Loucy (cell line): ENCODE results near the gene CUX1.
"Not testable (repeated sequence)": the region's sequence is repeated elsewhere in the genome, so short reads cannot be mapped to it uniquely, and the experiment has no call there.

Source experiments
- H2AFZ ChIP-seq: fragments of 200-600 bp; sonication (generic); 2 replicates; pipeline ENCODE4 v1.6.0; 2016; ENCODE audit warnings: antibody characterized with exemption, mild to moderate bottlenecking, low read length, moderate library complexity
- H3F3A ChIP-seq: fragments of 200-600 bp; 2 replicates; pipeline ENCODE4 v1.6.0; 2016; ENCODE audit warnings: antibody characterized with exemption, low read depth, mild to moderate bottlenecking
- H3K27me3 ChIP-seq: fragments of 200-600 bp; sonication (generic); 2 replicates; pipeline ENCODE4 v1.6.1; 2014; ENCODE audit warnings: low read length, mild to moderate bottlenecking; ENCODE audit not compliant: insufficient read depth, poor library complexity, severe bottlenecking
- H3K36me3 ChIP-seq: fragments of 200-600 bp; sonication (generic); 2 replicates; pipeline ENCODE4 v1.6.1; 2016; ENCODE audit warnings: low read length; ENCODE audit not compliant: insufficient read depth
- H3K4me1 ChIP-seq: fragments of 200-600 bp; sonication (generic); 2 replicates; pipeline ENCODE4 v1.5.1; 2014; ENCODE audit warnings: low read length, mild to moderate bottlenecking; ENCODE audit not compliant: insufficient read depth, poor library complexity, severe bottlenecking
- H3K4me2 ChIP-seq: fragments of 200-600 bp; sonication (generic); 2 replicates; pipeline ENCODE4 v1.6.0; 2014; ENCODE audit warnings: antibody characterized with exemption, low read length, low read depth, mild to moderate bottlenecking; ENCODE audit not compliant: poor library complexity, severe bottlenecking
- H3K4me3 ChIP-seq: fragments of 200-600 bp; sonication (generic); 2 replicates; pipeline ENCODE4 v1.5.1; 2014; ENCODE audit warnings: low read length, mild to moderate bottlenecking, mixed read lengths; ENCODE audit not compliant: poor library complexity, severe bottlenecking
- H3K79me2 ChIP-seq: fragments of 200-600 bp; sonication (generic); 2 replicates; pipeline ENCODE4 v1.6.1; 2014; ENCODE audit warnings: low read length; ENCODE audit not compliant: insufficient read depth
- H3K9ac ChIP-seq: fragments of 200-600 bp; sonication (generic); 2 replicates; pipeline ENCODE4 v1.6.0; 2014; ENCODE audit warnings: mild to moderate bottlenecking, low read depth, low read length, moderate library complexity; ENCODE audit not compliant: poor library complexity, severe bottlenecking
- H3K9me2 ChIP-seq: fragments of 200-600 bp; sonication (generic); replicated peaks from 2 replicates; pipeline ENCODE4 v1.6.1; 2016; ENCODE audit warnings: low read depth, low read length, mixed read lengths
- H3K9me3 ChIP-seq: fragments of 200-600 bp; sonication (generic); 2 replicates; pipeline ENCODE4 v1.6.1; 2014; ENCODE audit warnings: mild to moderate bottlenecking, antibody characterized with exemption, low read length, low read depth; ENCODE audit not compliant: insufficient read depth
- H4K20me1 ChIP-seq: fragments of 200-600 bp; sonication (generic); 2 replicates; pipeline ENCODE4 v1.6.0; 2014; ENCODE audit warnings: antibody characterized with exemption, low read length, mild to moderate bottlenecking; ENCODE audit not compliant: insufficient read depth, poor library complexity, severe bottlenecking
- EZH2phosphoT487 ChIP-seq: fragments of 200-600 bp; IDR thresholded peaks from 2 replicates; pipeline ENCODE4 v1.6.1; 2018; ENCODE audit warnings: antibody characterized with exemption, mild to moderate bottlenecking, moderate library complexity, borderline replicate concordance
- TF ChIP-seq, protein P1 (sequence below): fragments of 200-600 bp; sonication (generic); conservative IDR thresholded peaks from 2 replicates; pipeline ENCODE4 v1.5.1; 2014; ENCODE audit warnings: mild to moderate bottlenecking, antibody characterized with exemption, low read length

Gene CUX1

DNA sequence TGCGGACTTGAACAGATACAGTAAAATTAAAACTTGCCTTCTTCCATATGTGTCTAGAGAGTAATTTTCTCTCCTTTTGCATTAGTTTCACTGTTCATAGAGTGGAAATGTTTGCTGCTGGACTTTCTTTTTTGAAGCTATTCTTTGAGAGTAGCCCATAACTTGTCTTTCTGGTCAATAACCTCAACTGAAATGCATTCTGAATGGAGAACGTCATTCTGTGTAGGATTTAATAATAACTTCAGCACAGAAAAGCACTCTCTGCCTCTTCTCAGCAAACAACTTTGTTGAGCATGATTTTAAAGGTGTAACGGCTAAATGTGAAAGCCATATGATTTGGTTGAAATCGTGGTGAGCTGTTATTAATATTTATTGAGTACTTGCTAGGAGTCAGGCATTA, 111.8 kb downstream of the CUX1 start:
- H2AFZ ChIP-seq = no peak overlapping the region
- H3K27me3 ChIP-seq = no peaks in the 10 kb centered on the region
- no peaks in the 10 kb centered on the region for H3F3A ChIP-seq
- no peaks in the 10 kb centered on the region for H3K9me3 ChIP-seq
- H3K9ac ChIP-seq = no peak overlapping the region
- TF ChIP-seq EZH2phosphoT487 = no peak
- TF ChIP-seq, protein P1, sequence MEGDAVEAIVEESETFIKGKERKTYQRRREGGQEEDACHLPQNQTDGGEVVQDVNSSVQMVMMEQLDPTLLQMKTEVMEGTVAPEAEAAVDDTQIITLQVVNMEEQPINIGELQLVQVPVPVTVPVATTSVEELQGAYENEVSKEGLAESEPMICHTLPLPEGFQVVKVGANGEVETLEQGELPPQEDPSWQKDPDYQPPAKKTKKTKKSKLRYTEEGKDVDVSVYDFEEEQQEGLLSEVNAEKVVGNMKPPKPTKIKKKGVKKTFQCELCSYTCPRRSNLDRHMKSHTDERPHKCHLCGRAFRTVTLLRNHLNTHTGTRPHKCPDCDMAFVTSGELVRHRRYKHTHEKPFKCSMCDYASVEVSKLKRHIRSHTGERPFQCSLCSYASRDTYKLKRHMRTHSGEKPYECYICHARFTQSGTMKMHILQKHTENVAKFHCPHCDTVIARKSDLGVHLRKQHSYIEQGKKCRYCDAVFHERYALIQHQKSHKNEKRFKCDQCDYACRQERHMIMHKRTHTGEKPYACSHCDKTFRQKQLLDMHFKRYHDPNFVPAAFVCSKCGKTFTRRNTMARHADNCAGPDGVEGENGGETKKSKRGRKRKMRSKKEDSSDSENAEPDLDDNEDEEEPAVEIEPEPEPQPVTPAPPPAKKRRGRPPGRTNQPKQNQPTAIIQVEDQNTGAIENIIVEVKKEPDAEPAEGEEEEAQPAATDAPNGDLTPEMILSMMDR = no peak
- peaks cover 10% of the 10 kb centered on the region; the same call in 1 of the 2 replicates for H3K36me3 ChIP-seq
- H4K20me1 ChIP-seq = peaks cover 45% of the 10 kb centered on the region
- no peaks in the 10 kb centered on the region for H3K4me1 ChIP-seq
- no peak overlapping the region for H3K4me2 ChIP-seq
- H3K9me2 ChIP-seq = no peaks in the 10 kb centered on the region
- H3K79me2 ChIP-seq = peaks cover 95% of the 10 kb centered on the region
- H3K4me3 ChIP-seq = no peak overlapping the region

DNA sequence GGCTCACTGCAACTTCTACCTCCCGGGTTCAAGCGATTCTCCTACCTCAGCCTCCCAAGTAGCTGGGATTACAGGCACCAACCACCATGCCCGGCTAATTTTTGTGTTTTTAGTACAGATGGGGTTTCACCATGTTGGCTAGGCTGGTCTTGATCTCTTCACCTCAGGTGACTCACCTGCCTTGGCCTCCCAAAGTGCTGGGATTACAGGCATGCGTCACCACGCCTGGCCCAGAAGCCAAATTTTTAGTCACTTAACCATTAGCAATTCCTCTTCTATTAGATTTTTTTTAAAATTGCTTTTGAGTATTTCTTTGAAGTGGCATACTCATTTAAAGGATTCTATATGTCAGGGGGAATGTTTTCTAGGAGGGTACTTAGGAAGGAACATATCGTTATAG, 112.5 kb downstream of the CUX1 start:
- H3K4me1 ChIP-seq, H3K27me3 ChIP-seq, H2AFZ ChIP-seq, H3K4me3 ChIP-seq, H3K9ac ChIP-seq, H3K4me2 ChIP-seq, H3K9me2 ChIP-seq, H3F3A ChIP-seq, H3K9me3 ChIP-seq: not testable (repeated sequence)
- peaks cover 10% of the 10 kb centered on the region; the same call in 1 of the 2 replicates for H3K36me3 ChIP-seq
- H3K79me2 ChIP-seq = peaks cover 95% of the 10 kb centered on the region
- H4K20me1 ChIP-seq = peaks cover 51% of the 10 kb centered on the region

DNA sequence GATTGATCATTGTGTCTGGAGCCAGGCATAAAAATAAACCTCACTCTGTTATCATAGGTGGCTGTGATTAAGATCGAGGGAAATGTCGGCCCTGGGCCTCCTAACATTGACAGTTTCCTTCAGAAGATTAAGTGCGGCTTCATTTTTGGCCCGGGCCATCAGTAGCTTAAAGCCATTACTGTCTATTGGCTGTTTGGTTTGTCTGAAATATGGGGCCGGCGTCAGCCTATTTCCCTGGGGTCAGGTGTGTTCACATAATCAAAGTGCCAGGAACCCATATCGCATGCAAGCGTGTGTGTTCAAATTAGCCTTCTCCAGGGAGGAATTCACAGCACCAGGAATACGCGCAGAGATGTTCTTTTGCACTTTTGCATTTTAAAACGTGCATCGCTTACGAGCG, 114.7 kb downstream of the CUX1 start:
- H3K4me3 ChIP-seq = no peak overlapping the region
- H3K79me2 ChIP-seq = peaks cover 93% of the 10 kb centered on the region
- no peak overlapping the region for H3K4me2 ChIP-seq
- peaks cover 49% of the 10 kb centered on the region for H4K20me1 ChIP-seq
- H3K9me3 ChIP-seq = no peaks in the 10 kb centered on the region
- no peaks in the 10 kb centered on the region for H3F3A ChIP-seq
- TF ChIP-seq, protein P1 = no peak
- TF ChIP-seq EZH2phosphoT487 = no peak
- H3K9me2 ChIP-seq = no peaks in the 10 kb centered on the region
- H3K9ac ChIP-seq = no peak overlapping the region
- no peaks in the 10 kb centered on the region for H3K27me3 ChIP-seq
- no peak overlapping the region for H2AFZ ChIP-seq
- H3K36me3 ChIP-seq = peaks cover 10% of the 10 kb centered on the region; the same call in 1 of the 2 replicates
- no peaks in the 10 kb centered on the region for H3K4me1 ChIP-seq

DNA sequence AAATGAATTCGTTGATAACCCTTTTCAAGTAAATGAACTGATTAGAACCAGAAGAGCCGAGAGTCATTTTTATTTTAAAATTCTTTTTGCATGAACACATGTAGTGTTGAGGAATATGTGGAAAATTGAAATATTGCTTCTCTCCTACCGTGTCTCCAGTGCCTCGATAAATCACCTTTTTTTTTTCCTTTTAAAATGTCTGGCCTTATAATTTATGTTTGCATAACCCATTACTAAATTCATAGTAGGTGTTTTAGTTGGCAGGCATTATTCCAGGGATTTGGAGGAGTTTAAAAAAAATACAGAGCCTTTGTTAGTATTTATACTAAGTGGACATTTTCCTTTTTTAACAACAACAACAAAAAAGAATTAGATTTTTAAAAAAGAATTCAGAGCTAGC, 115.6 kb downstream of the CUX1 start:
- Histone ChIP-seq H3K9me2 (no peaks in the 10 kb centered on the region), H3K27me3 (no peaks in the 10 kb centered on the region), H3K79me2 (peaks cover 89% of the 10 kb centered on the region), H3K4me2 (no peak overlapping the region), H3K9me3 (no peaks in the 10 kb centered on the region), H4K20me1 (peaks cover 49% of the 10 kb centered on the region), H3K4me3 (no peak overlapping the region), H3K9ac (no peak overlapping the region), H2AFZ (no peak overlapping the region), H3K4me1 (no peaks in the 10 kb centered on the region), H3F3A (no peaks in the 10 kb centered on the region), H3K36me3 (peaks cover 13% of the 10 kb centered on the region; the same call in 1 of the 2 replicates)
- no peak for TF ChIP-seq EZH2phosphoT487
- TF ChIP-seq, protein P1 = no peak
